Activated T-cell treated with anti-CD3 and anti-CD28 coated beads for 24 hours (primary cell): ENCODE data around the gene LPIN3.
"Not testable (repeated sequence)": the region's sequence is repeated elsewhere in the genome, so short reads cannot be mapped to it uniquely, and the experiment has no call there.

ENCODE experiments used
- DNase-seq: peaks from one replicate; pipeline ENCODE4 v3.0.0-alpha.2; 2020; ENCODE audit warnings: low read depth

The LPIN3 gene

DNA sequence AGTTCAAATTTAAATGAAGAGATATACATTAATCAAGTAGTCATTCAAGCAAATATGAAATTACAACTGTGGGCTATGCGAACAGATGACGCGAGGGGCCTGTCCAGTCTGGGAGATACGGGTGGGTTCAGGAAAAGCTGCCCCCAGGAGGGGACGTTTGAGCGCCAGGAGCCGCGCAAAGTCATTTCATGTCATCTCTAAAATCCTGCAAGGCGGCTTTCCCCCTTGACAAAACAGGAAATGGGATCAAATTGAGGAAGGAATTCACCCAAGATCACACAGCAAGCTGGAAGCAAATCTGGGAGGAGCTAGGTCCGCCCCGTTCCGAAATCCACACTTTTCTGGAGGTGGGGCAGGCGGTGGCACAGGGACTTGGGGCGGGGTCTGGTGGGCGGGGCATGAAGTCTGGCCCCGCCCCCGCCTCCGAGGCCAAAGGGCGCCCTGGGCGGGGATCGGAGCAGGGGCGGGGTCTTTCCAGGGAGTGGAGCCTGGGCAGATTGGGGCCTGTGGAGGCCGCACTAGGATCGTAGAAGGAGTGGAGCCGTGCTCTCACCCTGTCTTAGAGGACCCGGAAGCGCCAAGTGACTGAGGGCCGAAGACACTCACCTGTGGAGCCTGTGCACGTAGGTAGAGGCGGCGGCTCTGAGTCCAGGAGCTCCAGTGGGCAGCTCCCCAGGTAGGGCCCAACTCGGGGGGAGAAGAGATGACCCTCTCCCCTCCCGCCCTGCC, at the start of gene LPIN3:
TSS of gene LPIN3 (plus strand) at position 495 of the 729 bp plus-strand sequence. CDS start 4,983 bp downstream, outside the sequence.
- peak; percentile 16 for DNase-seq

GRCh38 chr20:41293269-41294037, 47.2 kb upstream of the LPIN3 start:
- no peak for DNase-seq

GRCh38 chr20:41299899-41300298, 40.7 kb upstream of the LPIN3 start:
- no peak for DNase-seq

DNA sequence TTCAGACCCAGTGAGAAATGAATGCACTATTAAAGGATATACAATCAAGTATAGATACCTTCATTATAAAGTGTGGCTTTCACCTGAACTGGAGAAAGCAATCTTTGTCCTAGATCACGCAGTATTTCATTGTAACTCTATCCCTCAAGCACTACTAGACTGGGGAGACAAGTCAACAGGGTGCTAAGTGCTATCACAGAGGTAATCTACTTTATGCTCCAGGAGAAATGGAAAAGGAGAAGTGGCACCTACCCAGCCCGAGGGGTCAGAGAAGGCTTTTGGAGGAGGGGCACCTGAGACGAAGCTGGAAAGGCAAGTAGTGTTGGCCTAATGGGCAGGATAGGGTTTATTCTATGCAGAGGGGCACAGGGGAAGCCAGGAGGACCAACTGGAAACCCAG, 40.2 kb upstream of the LPIN3 start:
- DNase-seq = no peak

DNA sequence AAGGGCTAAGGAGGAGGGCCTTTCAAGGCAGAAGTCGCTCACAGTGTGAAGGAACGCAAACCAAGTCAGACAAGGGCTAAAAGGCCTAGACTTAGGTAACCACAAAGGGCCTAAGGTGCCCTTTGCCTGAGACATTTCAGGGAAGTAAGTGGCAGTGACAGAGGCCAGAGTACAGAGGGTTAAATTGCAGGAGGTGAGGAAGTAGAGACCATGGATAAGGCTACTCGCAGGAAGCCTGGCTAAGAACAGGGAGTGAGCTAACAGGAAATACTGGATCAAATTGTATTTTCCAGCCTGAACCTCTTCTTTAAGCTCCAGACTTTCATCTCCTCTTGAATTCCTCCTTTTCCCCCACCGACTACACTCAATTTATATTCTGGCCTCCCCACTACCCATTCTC, 39.7 kb upstream of the LPIN3 start:
- no peak for DNase-seq

- DNase-seq = no peak
These were observed 36.6 kb upstream of the LPIN3 start for GRCh38 chr20:41304002-41304401.

- no peak for DNase-seq
These were observed 36.1 kb upstream of the LPIN3 start for GRCh38 chr20:41304424-41305079.

DNA sequence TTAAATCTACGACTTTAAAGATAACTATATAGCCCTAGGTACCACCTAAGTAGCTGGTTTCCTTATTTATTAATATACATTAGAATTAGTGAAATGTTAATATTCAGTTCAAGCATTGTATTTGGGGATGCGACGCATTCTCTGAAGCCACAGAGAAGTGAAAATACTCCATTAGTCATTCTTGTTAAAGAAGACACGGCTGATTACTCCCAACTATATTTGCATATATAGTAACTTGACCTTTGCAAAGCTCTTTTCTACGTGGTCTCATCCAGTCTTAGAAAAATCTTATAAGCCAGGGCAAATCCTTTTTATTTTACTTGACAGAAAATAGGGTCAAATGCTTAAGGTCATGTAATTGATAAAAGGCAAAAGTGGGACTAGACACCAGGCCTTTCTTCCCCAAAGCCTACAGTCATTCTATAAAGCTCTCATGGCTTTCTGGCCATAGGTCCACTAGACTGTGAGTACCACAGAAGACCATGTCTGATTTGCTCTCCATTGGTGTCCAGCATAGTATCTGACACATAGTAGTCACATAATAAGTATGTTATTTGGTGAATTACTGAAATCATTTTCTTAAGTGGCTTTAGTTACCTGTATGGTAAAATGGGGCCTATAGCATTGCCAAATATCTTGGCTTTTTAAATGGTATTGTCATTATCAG, 34.4 kb upstream of the LPIN3 start:
- no peak for DNase-seq

DNA sequence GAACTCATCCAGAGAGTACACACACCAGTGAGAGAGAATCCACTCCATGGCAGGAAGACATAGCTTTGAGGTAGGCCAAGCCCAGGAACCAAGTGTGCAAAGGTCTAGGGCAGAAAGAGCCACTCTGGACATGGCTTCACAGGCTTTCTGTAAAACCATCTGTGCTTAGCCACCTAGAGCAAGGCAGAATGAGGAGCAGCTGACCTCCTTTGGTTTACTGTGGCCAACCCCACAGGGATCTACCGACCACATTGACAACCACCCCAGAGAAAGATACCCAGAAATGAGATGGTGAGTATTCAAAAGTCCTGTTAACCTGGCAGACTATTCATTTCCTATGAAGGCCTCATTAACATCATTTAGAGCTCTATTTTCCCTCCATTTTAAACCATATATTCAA, 33.6 kb upstream of the LPIN3 start:
- DNase-seq = no peak

GRCh38 chr20:41308290-41308711, 32.3 kb upstream of the LPIN3 start:
- DNase-seq = no peak

DNA sequence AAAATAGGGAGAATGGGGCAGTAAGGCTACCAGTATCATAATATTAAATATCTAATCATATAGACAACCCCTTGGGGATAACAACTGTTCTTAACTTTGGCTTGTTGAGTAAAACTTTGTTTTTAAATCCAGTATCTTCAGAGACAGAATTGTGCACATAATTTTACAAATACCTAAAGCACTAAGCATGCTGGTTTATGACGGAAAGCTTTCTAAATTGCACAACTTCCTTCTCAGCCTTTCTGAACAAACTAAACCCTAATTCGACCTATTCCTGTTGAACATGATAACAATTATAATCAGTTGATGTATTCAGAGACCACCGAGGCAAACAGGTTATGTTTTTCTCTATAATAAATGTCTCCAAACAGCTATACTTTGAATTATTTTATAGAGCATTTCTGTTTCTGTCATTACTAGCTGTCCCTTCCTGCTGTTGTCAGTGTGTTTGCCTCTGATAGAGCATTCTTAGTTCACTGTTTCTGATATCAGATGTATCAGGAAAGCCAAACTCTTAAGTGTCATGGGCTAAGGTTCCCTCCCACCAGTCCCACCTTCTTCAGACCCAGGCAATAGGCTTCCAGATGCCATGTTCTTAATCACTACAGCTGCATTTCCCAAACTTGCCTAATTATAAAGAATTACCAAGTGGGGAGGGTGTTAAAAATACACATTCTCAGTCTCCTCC, 31.8 kb upstream of the LPIN3 start:
- DNase-seq = no peak

GRCh38 chr20:41309817-41310216, 30.8 kb upstream of the LPIN3 start:
- no peak for DNase-seq

DNA sequence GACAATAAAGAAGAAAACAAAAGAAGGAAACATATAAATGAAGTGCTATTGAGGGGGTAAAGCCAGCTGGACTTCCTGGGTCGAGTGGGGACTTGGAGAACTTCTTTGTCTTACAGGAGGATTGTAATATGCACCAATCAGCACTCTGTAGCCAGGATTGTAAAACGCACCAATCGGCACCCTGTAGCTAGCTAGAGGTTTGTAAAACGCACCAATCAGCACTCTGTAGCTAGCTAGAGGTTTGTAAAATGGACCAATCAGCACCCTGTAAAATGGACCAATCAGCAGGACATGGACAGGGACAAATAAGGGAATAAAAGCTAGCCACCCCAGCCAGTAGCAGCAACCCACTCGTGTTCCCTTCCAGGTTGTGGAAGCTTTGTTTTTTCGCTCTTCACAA, 28.6 kb upstream of the LPIN3 start:
- not testable (repeated sequence) for DNase-seq

- DNase-seq = no peak
These were observed 26.2 kb upstream of the LPIN3 start for GRCh38 chr20:41314386-41314785.

- no peak for DNase-seq
These were observed 24.6 kb upstream of the LPIN3 start for GRCh38 chr20:41316051-41316450.

GRCh38 chr20:41316602-41317545, 23.7 kb upstream of the LPIN3 start:
- DNase-seq = peak; percentile 71

GRCh38 chr20:41317546-41318270, 22.9 kb upstream of the LPIN3 start, which contains the start of gene ZHX3:
ZHX3 (minus strand) TSS chr20:41317731; CDS start chr20:41204916, 112,815 bp downstream.
- DNase-seq = peak; percentile 96

- DNase-seq = no peak
These were observed 22.4 kb upstream of the LPIN3 start for GRCh38 chr20:41318271-41318649.

DNA sequence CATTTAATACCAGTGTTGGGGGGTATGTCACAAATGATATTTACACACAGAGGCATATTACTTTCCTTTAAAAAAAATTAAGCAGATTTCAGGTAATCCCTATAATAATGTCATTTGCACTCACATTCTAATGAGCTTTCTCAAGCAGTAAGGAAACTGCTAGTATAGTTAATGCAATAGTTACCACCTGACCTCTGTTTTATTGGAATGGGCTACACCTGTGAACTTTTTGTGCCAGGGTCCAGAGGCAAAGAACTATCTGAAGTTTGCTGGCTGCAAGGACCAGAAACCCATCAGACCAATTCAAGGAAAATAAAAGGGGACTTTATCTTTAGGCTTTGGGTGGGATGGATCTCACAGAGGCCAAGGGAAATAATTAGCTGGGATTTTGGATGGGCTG, 20.2 kb upstream of the LPIN3 start:
- no peak for DNase-seq

DNA sequence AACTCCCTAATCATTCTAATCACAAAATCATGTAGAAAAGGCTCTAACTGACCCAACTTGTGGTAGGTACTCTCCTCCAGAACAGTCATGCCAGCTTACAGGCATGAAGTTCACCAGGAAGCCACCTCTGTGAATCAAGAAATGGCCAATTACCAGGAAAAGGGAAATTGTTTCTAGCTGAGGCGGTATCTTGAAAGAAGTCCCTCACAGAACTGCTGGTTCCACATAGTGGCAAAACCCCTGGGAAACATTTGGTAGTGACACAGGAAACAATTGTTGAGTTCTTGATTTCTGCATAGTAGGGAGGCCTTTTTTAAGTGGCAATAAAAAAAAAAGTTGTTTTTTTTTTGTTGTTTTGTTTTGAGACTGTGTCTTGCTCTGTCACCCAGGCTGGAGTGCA, 19.6 kb upstream of the LPIN3 start:
- DNase-seq = no peak
